GM18907 (cell line): ENCODE results near the gene BEGAIN.

Experiments
- ATAC-seq: cut with Tn5 transposase; IDR thresholded peaks from one replicate; pipeline ENCODE4 v1.9.1; 2021; ENCODE audit warnings: mild to moderate bottlenecking, moderate library complexity; ENCODE audit not compliant: unreplicated experiment

Gene BEGAIN

GRCh38 chr14:100539766-100540140 is 47.5 kb downstream of the BEGAIN start:
- no peak for ATAC-seq

- ATAC-seq = no peak
These were observed 48.1 kb downstream of the BEGAIN start for GRCh38 chr14:100539003-100539660.

- no peak for ATAC-seq
These were observed 48.7 kb downstream of the BEGAIN start for GRCh38 chr14:100538351-100539002.

GRCh38 chr14:100537446-100538350 is 49.5 kb downstream of the BEGAIN start:
- no peak for ATAC-seq

- no peak for ATAC-seq
These were observed 50.3 kb downstream of the BEGAIN start for GRCh38 chr14:100536721-100537445.

- no peak for ATAC-seq
These were observed 51.1 kb downstream of the BEGAIN start for GRCh38 chr14:100536121-100536510.

- no peak for ATAC-seq
These were observed 51.7 kb downstream of the BEGAIN start for GRCh38 chr14:100535287-100536120.

- ATAC-seq = no peak
These were observed 52.5 kb downstream of the BEGAIN start for GRCh38 chr14:100534528-100535286.

- no peak for ATAC-seq
These were observed 53.3 kb downstream of the BEGAIN start for GRCh38 chr14:100533656-100534485.

GRCh38 chr14:100532906-100533655 is 54.1 kb downstream of the BEGAIN start:
- no peak for ATAC-seq

GRCh38 chr14:100532154-100532861 is 54.9 kb downstream of the BEGAIN start:
- ATAC-seq = no peak

GRCh38 chr14:100531152-100532121 is 55.8 kb downstream of the BEGAIN start:
- ATAC-seq = no peak

GRCh38 chr14:100530270-100531072 is 56.7 kb downstream of the BEGAIN start:
- no peak for ATAC-seq

- ATAC-seq = no peak
These were observed 57.6 kb downstream of the BEGAIN start for GRCh38 chr14:100529561-100530031.

- no peak for ATAC-seq
These were observed 58.2 kb downstream of the BEGAIN start for GRCh38 chr14:100528962-100529560.
